GM21360 (cell line): ENCODE results near the gene OR2F1.

ENCODE experiments used
- ATAC-seq: cut with Tn5 transposase; IDR thresholded peaks from one replicate; pipeline ENCODE4 v1.9.1; 2021; ENCODE audit warnings: mild to moderate bottlenecking, moderate library complexity; ENCODE audit not compliant: unreplicated experiment

OR2F1 gene

GRCh38 chr7:143953421-143953820, 1.2 kb upstream of the OR2F1 start:
- ATAC-seq = no peak

GRCh38 chr7:143954135-143954534, 509 bp upstream of the OR2F1 start:
- no peak for ATAC-seq

- no peak for ATAC-seq
These were observed 4.1 kb downstream of the OR2F1 start for GRCh38 chr7:143958781-143959180.

- ATAC-seq = no peak
These were observed 6.4 kb downstream of the OR2F1 start for GRCh38 chr7:143960813-143961610.

- no peak for ATAC-seq
These were observed 10.6 kb downstream of the OR2F1 start for GRCh38 chr7:143965280-143965679.

- ATAC-seq = no peak
These were observed 12.8 kb downstream of the OR2F1 start for GRCh38 chr7:143967398-143967797.

- ATAC-seq = no peak
These were observed 19.3 kb downstream of the OR2F1 start for GRCh38 chr7:143973870-143974416.

GRCh38 chr7:143974459-143974858, 19.8 kb downstream of the OR2F1 start:
- ATAC-seq = no peak

GRCh38 chr7:143975617-143976016, 21.0 kb downstream of the OR2F1 start:
- ATAC-seq = no peak

GRCh38 chr7:143978585-143978984, 23.9 kb downstream of the OR2F1 start:
- no peak for ATAC-seq

GRCh38 chr7:143979359-143979758, 24.7 kb downstream of the OR2F1 start:
- no peak for ATAC-seq

GRCh38 chr7:143979998-143980397, 25.4 kb downstream of the OR2F1 start:
- no peak for ATAC-seq

GRCh38 chr7:143980746-143981510, 26.3 kb downstream of the OR2F1 start:
- ATAC-seq = no peak

- ATAC-seq = no peak
These were observed 29.3 kb downstream of the OR2F1 start for GRCh38 chr7:143983960-143984359.

GRCh38 chr7:143987513-143987912, 32.9 kb downstream of the OR2F1 start:
- no peak for ATAC-seq

- ATAC-seq = no peak
These were observed 34.5 kb downstream of the OR2F1 start for GRCh38 chr7:143988976-143989745.

- ATAC-seq = no peak
These were observed 38.0 kb downstream of the OR2F1 start for GRCh38 chr7:143992670-143993069.

- no peak for ATAC-seq
These were observed 39.3 kb downstream of the OR2F1 start for GRCh38 chr7:143993924-143994323.

GRCh38 chr7:144000020-144000419, 45.4 kb downstream of the OR2F1 start, which contains the start of gene OR6B1:
Gene OR6B1 (plus strand): TSS chr7:144000320. CDS start chr7:144003997, 3,677 bp downstream.
- no peak for ATAC-seq

GRCh38 chr7:144001543-144001942, 46.9 kb downstream of the OR2F1 start:
- ATAC-seq = no peak

GRCh38 chr7:144004703-144005102, 50.1 kb downstream of the OR2F1 start:
- no peak for ATAC-seq
